ENCODE measurements around the gene SLC27A1.
"Not testable (repeated sequence)": the region's sequence is repeated elsewhere in the genome, so short reads cannot be mapped to it uniquely, and the experiment has no call there.

Gene SLC27A1

DNA sequence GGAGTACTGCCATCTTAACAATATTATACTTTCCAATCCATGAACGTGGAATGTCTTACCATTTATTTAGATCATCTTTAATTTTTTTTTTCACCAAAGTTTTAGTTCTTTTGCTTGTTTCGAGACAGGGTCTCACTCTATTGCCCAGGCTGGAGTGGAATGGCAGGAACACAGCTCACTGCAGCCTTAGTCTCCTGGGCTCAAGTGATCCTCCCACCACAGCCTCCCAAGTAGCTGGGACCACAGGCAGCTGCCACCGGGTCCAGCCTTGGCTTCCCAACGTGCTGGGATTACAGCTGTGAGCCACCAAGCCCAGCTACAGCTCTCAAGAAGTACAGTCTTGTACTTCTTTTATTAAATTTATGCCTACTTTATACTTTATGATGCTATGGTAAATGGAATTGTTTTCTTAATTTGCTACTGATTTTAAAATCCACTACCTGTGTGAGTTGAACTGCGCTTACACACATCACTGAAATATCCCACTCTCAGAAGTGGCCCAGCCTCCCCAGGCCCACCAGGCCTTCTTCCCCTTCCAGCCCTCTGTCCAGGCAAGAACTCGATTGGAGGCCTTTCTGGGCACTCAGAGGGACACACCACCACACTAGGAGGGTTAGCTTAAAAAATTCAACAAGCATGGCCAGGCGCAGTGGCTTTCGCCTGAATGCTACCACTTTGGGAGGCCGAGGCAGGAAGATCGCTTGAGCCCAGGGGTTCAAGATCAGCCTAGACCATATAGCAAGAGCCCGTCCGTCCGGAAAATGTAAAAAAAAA is 40.1 kb downstream of the SLC27A1 start:
- H3K27ac Mint-ChIP-seq: peak overlapping the region; percentile 94 to 96 (median 96)

GRCh38 chr19:17511724-17512573 is 41.6 kb downstream of the SLC27A1 start:
- H3K36me3 Mint-ChIP-seq (ENCODE audit: low read depth): peaks cover 28% of the 10 kb centered on the region
- peaks cover 18% of the 10 kb centered on the region for H3K4me1 Mint-ChIP-seq
- no peaks in the 10 kb centered on the region for H3K27me3 Mint-ChIP-seq (ENCODE audit: low read depth)
- TF ChIP-seq, protein P1, sequence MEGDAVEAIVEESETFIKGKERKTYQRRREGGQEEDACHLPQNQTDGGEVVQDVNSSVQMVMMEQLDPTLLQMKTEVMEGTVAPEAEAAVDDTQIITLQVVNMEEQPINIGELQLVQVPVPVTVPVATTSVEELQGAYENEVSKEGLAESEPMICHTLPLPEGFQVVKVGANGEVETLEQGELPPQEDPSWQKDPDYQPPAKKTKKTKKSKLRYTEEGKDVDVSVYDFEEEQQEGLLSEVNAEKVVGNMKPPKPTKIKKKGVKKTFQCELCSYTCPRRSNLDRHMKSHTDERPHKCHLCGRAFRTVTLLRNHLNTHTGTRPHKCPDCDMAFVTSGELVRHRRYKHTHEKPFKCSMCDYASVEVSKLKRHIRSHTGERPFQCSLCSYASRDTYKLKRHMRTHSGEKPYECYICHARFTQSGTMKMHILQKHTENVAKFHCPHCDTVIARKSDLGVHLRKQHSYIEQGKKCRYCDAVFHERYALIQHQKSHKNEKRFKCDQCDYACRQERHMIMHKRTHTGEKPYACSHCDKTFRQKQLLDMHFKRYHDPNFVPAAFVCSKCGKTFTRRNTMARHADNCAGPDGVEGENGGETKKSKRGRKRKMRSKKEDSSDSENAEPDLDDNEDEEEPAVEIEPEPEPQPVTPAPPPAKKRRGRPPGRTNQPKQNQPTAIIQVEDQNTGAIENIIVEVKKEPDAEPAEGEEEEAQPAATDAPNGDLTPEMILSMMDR (IDR thresholded peaks at IDR 0.05; ENCODE audit: unreplicated experiment in 3 of 3): no peak
- H3K27ac Mint-ChIP-seq: peak overlapping the region; percentile 91 to 96 (median 94)
- peaks cover 3% of the 10 kb centered on the region for H3K9me3 Mint-ChIP-seq
- H3K4me3 Mint-ChIP-seq: peak overlapping the region; percentile 91 to 98 (median 93)

More for the DNA sequence above, 40.1 kb downstream of the SLC27A1 start:
- H3K9me3 Mint-ChIP-seq: no peaks in the 10 kb centered on the region
- H3K4me3 Mint-ChIP-seq: peak overlapping the region; percentile 91 to 98 (median 96)
- H3K36me3 Mint-ChIP-seq (ENCODE audit: low read depth): peaks cover 13% of the 10 kb centered on the region
- TF ChIP-seq, protein P1 (IDR thresholded peaks at IDR 0.05; ENCODE audit: unreplicated experiment in 3 of 3): no peak
- H3K4me1 Mint-ChIP-seq: peaks cover 18% of the 10 kb centered on the region
- no peaks in the 10 kb centered on the region for H3K27me3 Mint-ChIP-seq (ENCODE audit: low read depth)

DNA sequence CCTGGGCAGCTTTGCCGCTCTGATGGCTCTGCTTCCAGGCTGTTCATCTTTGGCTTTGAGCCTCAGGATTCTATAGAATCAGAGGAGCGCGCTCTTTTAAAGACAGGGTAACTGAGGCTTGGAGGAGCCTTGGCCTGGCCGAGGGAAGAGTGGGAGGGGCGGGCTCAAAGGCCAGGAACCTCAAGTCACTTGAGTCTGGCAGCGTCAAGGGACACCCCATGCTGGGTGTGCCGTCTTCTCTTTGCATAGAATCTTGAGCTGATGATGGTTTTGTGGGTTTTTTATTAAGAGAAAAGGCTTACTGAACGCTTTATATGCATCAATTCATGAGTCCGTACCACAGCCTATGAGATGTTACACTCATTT is 42.2 kb downstream of the SLC27A1 start:
- Mint-ChIP-seq H3K27ac (peak overlapping the region; percentile 38 to 96 (median 91)), H3K27me3 (ENCODE audit: low read depth) (no peaks in the 10 kb centered on the region), H3K4me1 (peaks cover 18% of the 10 kb centered on the region), H3K36me3 (ENCODE audit: low read depth) (peaks cover 34% of the 10 kb centered on the region), H3K4me3 (peak overlapping the region; percentile 89 to 93 (median 91)), H3K9me3 (peaks cover 5% of the 10 kb centered on the region)
- TF ChIP-seq, protein P1 (IDR thresholded peaks at IDR 0.05; ENCODE audit: unreplicated experiment in 3 of 3): no peak

- H3K9me3 Mint-ChIP-seq: peaks cover 9% of the 10 kb centered on the region
- TF ChIP-seq, protein P1 (IDR thresholded peaks at IDR 0.05; ENCODE audit: unreplicated experiment in 3 of 3): no peak
Observed at GRCh38 chr19:17515408-17516149, 45.3 kb downstream of the SLC27A1 start.

DNA sequence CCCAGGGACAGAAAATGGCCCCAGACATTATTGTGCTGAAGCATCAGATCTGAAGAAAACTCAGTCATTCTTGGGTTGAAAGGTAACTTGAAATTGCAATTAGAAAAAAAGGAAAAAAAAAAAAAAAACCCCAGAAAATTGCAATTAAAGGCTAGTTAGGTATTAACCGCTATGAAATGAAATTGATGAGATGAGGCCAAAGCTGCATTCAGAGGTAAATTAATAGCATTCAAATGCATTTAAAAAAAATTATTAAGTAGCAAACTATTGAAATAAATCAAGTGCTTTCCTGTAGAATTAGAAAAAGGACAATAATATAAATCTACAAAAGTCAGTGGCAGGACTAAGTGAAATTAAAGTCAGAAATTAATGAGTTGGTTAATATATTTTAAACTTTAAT is 47.6 kb downstream of the SLC27A1 start:
- H3K36me3 Mint-ChIP-seq (ENCODE audit: low read depth): peaks cover 63% of the 10 kb centered on the region
- TF ChIP-seq, protein P1 (IDR thresholded peaks at IDR 0.05; ENCODE audit: unreplicated experiment in 3 of 3): no peak
- H3K4me3 Mint-ChIP-seq: no peak overlapping the region
- peaks cover 2% of the 10 kb centered on the region for H3K4me1 Mint-ChIP-seq
- no peaks in the 10 kb centered on the region for H3K27me3 Mint-ChIP-seq (ENCODE audit: low read depth)
- peaks cover 9% of the 10 kb centered on the region for H3K9me3 Mint-ChIP-seq
- H3K27ac Mint-ChIP-seq: no peak overlapping the region

More at GRCh38 chr19:17515408-17516149, 45.3 kb downstream of the SLC27A1 start:
- Mint-ChIP-seq H3K36me3 (ENCODE audit: low read depth) (peaks cover 55% of the 10 kb centered on the region), H3K27me3 (ENCODE audit: low read depth) (no peaks in the 10 kb centered on the region), H3K27ac (no peak overlapping the region), H3K4me3 (peak overlapping the region; percentile 50 to 61 (median 55)), H3K4me1 (peaks cover 15% of the 10 kb centered on the region)

DNA sequence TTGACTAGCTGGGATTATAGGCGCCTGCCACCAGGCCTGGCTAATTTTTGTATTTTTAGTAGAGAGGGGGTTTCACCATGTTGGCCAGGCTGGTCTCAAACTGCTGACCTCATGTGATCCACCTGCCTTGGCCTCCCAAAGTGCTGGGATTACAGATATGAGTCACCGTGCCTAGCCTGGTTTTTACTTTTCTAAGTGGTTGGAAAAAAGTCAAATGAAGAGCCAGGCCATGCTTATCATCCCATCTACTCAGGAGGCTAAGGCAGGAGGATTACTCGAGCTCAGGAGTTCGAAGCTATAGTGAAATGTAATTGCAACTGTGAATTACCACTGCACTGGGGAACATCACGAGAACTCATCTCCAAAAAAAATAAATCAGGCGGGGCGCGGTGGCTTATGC is 48.3 kb downstream of the SLC27A1 start:
- H3K9me3 Mint-ChIP-seq; H3K4me3 Mint-ChIP-seq; H3K27me3 Mint-ChIP-seq (ENCODE audit: low read depth); H3K27ac Mint-ChIP-seq; H3K4me1 Mint-ChIP-seq: not testable (repeated sequence)
- H3K36me3 Mint-ChIP-seq (ENCODE audit: low read depth): peaks cover 63% of the 10 kb centered on the region
